SJSA1 (cell line): Measurements from ENCODE around the gene SMIM36. TPM values are rescaled to one million over a fixed set of nuclear protein-coding genes. Genes with fewer than 3 reads are reported as not detected.

ENCODE experiments used
- DNase-seq, 2 experiments: peaks; one replicate each; pipeline ENCODE4 v3.0.0-alpha.2; 2015 to 2020; ENCODE audit warnings: low spot score in 2 of 2, low read depth in 1 of 2
- H3K27ac ChIP-seq: fragments of 250-450 bp; sonication (Bioruptor Pico); 2 replicates; pipeline ENCODE4 v1.5.1; 2020; ENCODE audit warnings: mild to moderate bottlenecking, moderate library complexity
- H3K27me3 ChIP-seq: fragments of 250-450 bp; sonication (Bioruptor Pico); replicated peaks from 2 replicates; pipeline ENCODE4 v1.5.1; 2020; ENCODE audit warnings: mild to moderate bottlenecking, moderate library complexity
- H3K36me3 ChIP-seq: fragments of 250-450 bp; sonication (Bioruptor Pico); 2 replicates; pipeline ENCODE4 v1.5.1; 2020; ENCODE audit warnings: mild to moderate bottlenecking
- H3K4me1 ChIP-seq: fragments of 250-450 bp; sonication (Bioruptor Pico); replicated peaks from 2 replicates; pipeline ENCODE4 v1.6.1; 2021; ENCODE audit warnings: mild to moderate bottlenecking
- H3K4me3 ChIP-seq: fragments of 250-450 bp; sonication (Bioruptor Pico); 2 replicates; pipeline ENCODE4 v1.5.1; 2020; ENCODE audit warnings: mild to moderate bottlenecking
- H3K9me3 ChIP-seq: fragments of 250-450 bp; sonication (Bioruptor Pico); replicated peaks from 2 replicates; pipeline ENCODE4 v1.5.1; 2020; ENCODE audit warnings: mild to moderate bottlenecking
- total RNA-seq: library from RNA; depleted of rRNA; stranded (reverse); fragments of >200 nt; shearing (Covaris generic); gene quantifications from 2 replicates; pipeline ENCODE4 v1.2.3, GENCODE V29; 2014; rRNA removed

The SMIM36 gene
- total RNA-seq: not detected in 2 replicates

GRCh38 chr17:55510986-55511721 lies at the start of gene SMIM36:
TSS of gene SMIM36 (minus strand) at chr17:55511452.
- DNase-seq: no peak
- Histone ChIP-seq H3K9me3 (no peaks in the 10 kb centered on the region; the same call in 1 of the 2 replicates), H3K27ac (no peak within 1 kb of the TSS), H3K27me3 (peaks cover 5% of the 10 kb centered on the region; the same call in 1 of the 2 replicates), H3K4me3 (no peak within 1 kb of the TSS), H3K36me3 (no peaks in the 10 kb centered on the region), H3K4me1 (peaks cover 9% of the 10 kb centered on the region; the same call in 1 of the 2 replicates)

GRCh38 chr17:55555772-55556171 lies 44.5 kb upstream of the SMIM36 start:
- Histone ChIP-seq H3K36me3 (no peaks in the 10 kb centered on the region), H3K4me1 (no peaks in the 10 kb centered on the region), H3K27me3 (peaks cover 11% of the 10 kb centered on the region; the same call in 1 of the 2 replicates), H3K4me3 (no peak overlapping the region), H3K9me3 (no peaks in the 10 kb centered on the region), H3K27ac (no peak overlapping the region)
- no peak for DNase-seq

GRCh38 chr17:55549140-55549539 lies 37.9 kb upstream of the SMIM36 start:
- Histone ChIP-seq H3K27me3 (peaks cover 31% of the 10 kb centered on the region), H3K4me1 (no peaks in the 10 kb centered on the region), H3K36me3 (no peaks in the 10 kb centered on the region), H3K9me3 (no peaks in the 10 kb centered on the region), H3K4me3 (no peak overlapping the region), H3K27ac (no peak overlapping the region)
- DNase-seq: peak in 1 of 2 experiments; percentile 40

- DNase-seq: no peak
- H3K27me3 ChIP-seq: peaks cover 27% of the 10 kb centered on the region
- no peaks in the 10 kb centered on the region for H3K4me1 ChIP-seq
- H3K36me3 ChIP-seq: no peaks in the 10 kb centered on the region
- H3K4me3 ChIP-seq: no peak overlapping the region
- no peak overlapping the region for H3K27ac ChIP-seq
- H3K9me3 ChIP-seq: no peaks in the 10 kb centered on the region
Observed at GRCh38 chr17:55546991-55547664, 35.9 kb upstream of the SMIM36 start.

- no peak for DNase-seq
- H3K36me3 ChIP-seq: no peaks in the 10 kb centered on the region
Observed at GRCh38 chr17:55546481-55546880, 35.2 kb upstream of the SMIM36 start.

GRCh38 chr17:55545806-55546205 lies 34.6 kb upstream of the SMIM36 start:
- Histone ChIP-seq H3K36me3 (no peaks in the 10 kb centered on the region), H3K9me3 (no peaks in the 10 kb centered on the region), H3K4me1 (no peaks in the 10 kb centered on the region), H3K27me3 (peaks cover 20% of the 10 kb centered on the region), H3K4me3 (no peak overlapping the region), H3K27ac (no peak overlapping the region)
- DNase-seq: no peak

More at GRCh38 chr17:55546481-55546880, 35.2 kb upstream of the SMIM36 start:
- Histone ChIP-seq H3K27ac (no peak overlapping the region), H3K4me3 (no peak overlapping the region), H3K4me1 (no peaks in the 10 kb centered on the region), H3K9me3 (no peaks in the 10 kb centered on the region), H3K27me3 (peaks cover 22% of the 10 kb centered on the region)

GRCh38 chr17:55543709-55544108 lies 32.5 kb upstream of the SMIM36 start:
- Histone ChIP-seq H3K4me1 (no peaks in the 10 kb centered on the region), H3K36me3 (no peaks in the 10 kb centered on the region), H3K27me3 (peaks cover 16% of the 10 kb centered on the region), H3K27ac (no peak overlapping the region), H3K9me3 (no peaks in the 10 kb centered on the region), H3K4me3 (no peak overlapping the region)
- DNase-seq: no peak

- no peak overlapping the region for H3K4me3 ChIP-seq
- H3K27me3 ChIP-seq: no peaks in the 10 kb centered on the region; the same call in 1 of the 2 replicates
- H3K36me3 ChIP-seq: no peaks in the 10 kb centered on the region
- peak in 1 of 2 experiments; percentile 11 for DNase-seq
- no peaks in the 10 kb centered on the region for H3K9me3 ChIP-seq
- H3K27ac ChIP-seq: no peak overlapping the region
- H3K4me1 ChIP-seq: no peaks in the 10 kb centered on the region
Observed at GRCh38 chr17:55540414-55541091, 29.3 kb upstream of the SMIM36 start.

GRCh38 chr17:55536205-55536604 lies 25.0 kb upstream of the SMIM36 start:
- Histone ChIP-seq H3K27ac (no peak overlapping the region), H3K4me1 (peaks cover 5% of the 10 kb centered on the region), H3K27me3 (no peaks in the 10 kb centered on the region), H3K4me3 (no peak overlapping the region), H3K9me3 (no peaks in the 10 kb centered on the region), H3K36me3 (no peaks in the 10 kb centered on the region)
- DNase-seq: no peak

- no peaks in the 10 kb centered on the region for H3K9me3 ChIP-seq
- peaks cover 7% of the 10 kb centered on the region for H3K4me1 ChIP-seq
- no peaks in the 10 kb centered on the region for H3K27me3 ChIP-seq
- no peak overlapping the region for H3K4me3 ChIP-seq
- H3K27ac ChIP-seq: no peak overlapping the region
- no peaks in the 10 kb centered on the region for H3K36me3 ChIP-seq
- DNase-seq: no peak
Observed at GRCh38 chr17:55533608-55534007, 22.4 kb upstream of the SMIM36 start.

- H3K27me3 ChIP-seq: no peaks in the 10 kb centered on the region
- no peak for DNase-seq
- H3K4me3 ChIP-seq: no peak overlapping the region
- H3K27ac ChIP-seq: no peak overlapping the region
- no peaks in the 10 kb centered on the region for H3K9me3 ChIP-seq
- H3K36me3 ChIP-seq: no peaks in the 10 kb centered on the region
- H3K4me1 ChIP-seq: peaks cover 7% of the 10 kb centered on the region
Observed at GRCh38 chr17:55532670-55533069, 21.4 kb upstream of the SMIM36 start.

- Histone ChIP-seq H3K27ac (no peak overlapping the region), H3K36me3 (no peaks in the 10 kb centered on the region), H3K4me3 (no peak overlapping the region), H3K4me1 (peaks cover 7% of the 10 kb centered on the region), H3K9me3 (no peaks in the 10 kb centered on the region), H3K27me3 (no peaks in the 10 kb centered on the region)
- no peak for DNase-seq
Observed at GRCh38 chr17:55531053-55531728, 19.9 kb upstream of the SMIM36 start.

- no peak for DNase-seq
- H3K4me1 ChIP-seq: peaks cover 7% of the 10 kb centered on the region
- H3K4me3 ChIP-seq: no peak overlapping the region
- H3K27ac ChIP-seq: no peak overlapping the region
- no peaks in the 10 kb centered on the region for H3K27me3 ChIP-seq
- no peaks in the 10 kb centered on the region for H3K9me3 ChIP-seq
- no peaks in the 10 kb centered on the region for H3K36me3 ChIP-seq
Observed at GRCh38 chr17:55530064-55530463, 18.8 kb upstream of the SMIM36 start.
